Prostate gland (tissue), 2 donors: ENCODE data around the gene ITPR1. TPM values are rescaled to one million over a fixed set of nuclear protein-coding genes. Genes with fewer than 3 reads are reported as not detected.
A peak's percentile ranks its signal among the peaks of the same experiment; 100 is the strongest.

ENCODE experiments used
- DNase-seq: peaks from one replicate; pipeline ENCODE4 v3.0.0-alpha.2; 2019; ENCODE audit warnings: low spot score
- H3K27ac ChIP-seq, 2 donors: fragments of 200-600 bp; sonication (generic); 2 replicates each; pipeline ENCODE4 v1.5.1; 2017 to 2019
- H3K27me3 ChIP-seq: fragments of 200-600 bp; sonication (generic); replicated peaks from 2 replicates; pipeline ENCODE4 v1.5.1; 2019; ENCODE audit not compliant: insufficient read depth
- H3K36me3 ChIP-seq, 2 donors: fragments of 200-600 bp; sonication (generic); 1 replicate in 1 of 2; 2 replicates in 1 of 2; pipeline versions ENCODE4 v1.5.1 to v1.8.1; 2017 to 2019
- H3K4me1 ChIP-seq: fragments of 200-600 bp; sonication (generic); replicated peaks from 2 replicates; pipeline ENCODE4 v1.5.1; 2019
- H3K4me3 ChIP-seq, 2 donors: fragments of 200-600 bp; sonication (generic); 2 replicates each; pipeline ENCODE4 v1.5.1; 2017 to 2019
- H3K9me3 ChIP-seq: fragments of 200-600 bp; sonication (generic); 2 replicates; pipeline ENCODE4 v1.5.1; 2017
- CTCF ChIP-seq, 4 experiments: fragments of 200-600 bp in 2 of 4; fragments of 450-650 bp in 2 of 4; sonication (generic) in 2 of 4; IDR thresholded peaks; 1 replicate in 3 of 4; 2 replicates in 1 of 4; pipeline ENCODE4 v1.5.1; 2016 to 2019; ENCODE audit warnings: antibody characterized with exemption in 4 of 4, mild to moderate bottlenecking in 2 of 4, moderate library complexity in 2 of 4
- POLR2A ChIP-seq: fragments of 450-650 bp; IDR thresholded peaks from one replicate; pipeline ENCODE4 v1.6.1; 2016; ENCODE audit warnings: antibody characterized with exemption, mild to moderate bottlenecking
- POLR2AphosphoS5 ChIP-seq: sonication (generic); formaldehyde crosslinking; IDR thresholded peaks from one replicate; pipeline ENCODE4 v1.6.1; 2017; ENCODE audit warnings: antibody characterized with exemption
- WGBS: methylation state at CpG from one replicate; pipeline ENCODE4 v1.1.5; 2018; 5-methylcytosine and 5-hydroxymethylcytosine counted together
- intact Hi-C: fragments of 100-400 bp; cut with DNase I; formaldehyde crosslinking; loops from one replicate; pipeline ENCODE4 v1.14.2; 2022
- total RNA-seq, 2 donors: library from RNA; depleted of rRNA; stranded (reverse); fragments of >200 nt; gene quantifications; one replicate each; pipeline ENCODE4 v1.1.0, GENCODE V29; 2016

ITPR1 gene
- total RNA-seq, 2 donors from 2014 or later: 80.0 to 126 TPM

GRCh38 chr3:4845882-4846281, 352.7 kb downstream of the ITPR1 start:
- Histone ChIP-seq H3K27me3 (no peaks in the 10 kb centered on the region), H3K9me3 (no peaks in the 10 kb centered on the region), H3K4me3 (no peak overlapping the region), H3K27ac (no peak overlapping the region), H3K36me3 (no peaks in the 10 kb centered on the region), H3K4me1 (no peaks in the 10 kb centered on the region)
- TF ChIP-seq CTCF (IDR thresholded peaks at IDR 0.05) (no peak), POLR2A (no peak), POLR2AphosphoS5 (no peak)
- intact Hi-C loops: no loop called here
- DNase-seq: no peak
- WGBS: 84% methylated on average over 3 of the region's 3 CpGs

GRCh38 chr3:4846543-4846942, 353.4 kb downstream of the ITPR1 start:
- WGBS: 79% methylated on average over 4 of the region's 4 CpGs
- TF ChIP-seq POLR2AphosphoS5: no peak
- no peak for TF ChIP-seq POLR2A
- TF ChIP-seq CTCF (IDR thresholded peaks at IDR 0.05): no peak
- intact Hi-C loops: no loop called here
- H3K4me1 ChIP-seq: no peaks in the 10 kb centered on the region
- no peaks in the 10 kb centered on the region for H3K27me3 ChIP-seq
- no peak overlapping the region for H3K4me3 ChIP-seq
- no peaks in the 10 kb centered on the region for H3K36me3 ChIP-seq
- DNase-seq: no peak
- no peak overlapping the region for H3K27ac ChIP-seq
- H3K9me3 ChIP-seq: no peaks in the 10 kb centered on the region

GRCh38 chr3:4848176-4848825, 355.2 kb downstream of the ITPR1 start:
- H3K27me3 ChIP-seq: no peaks in the 10 kb centered on the region
- no peaks in the 10 kb centered on the region for H3K4me1 ChIP-seq
- intact Hi-C loops: no loop called here
- H3K27ac ChIP-seq: peak overlapping the region; percentile 22 to 24
- WGBS: 38% methylated on average over 6 of the region's 6 CpGs
- H3K36me3 ChIP-seq: no peaks in the 10 kb centered on the region
- no peak overlapping the region for H3K4me3 ChIP-seq
- peak; percentile 78 for DNase-seq
- no peak for TF ChIP-seq POLR2A
- peak; percentile 78 for TF ChIP-seq POLR2AphosphoS5
- no peak for TF ChIP-seq CTCF (IDR thresholded peaks at IDR 0.05)
- H3K9me3 ChIP-seq: no peaks in the 10 kb centered on the region

- intact Hi-C loops: no loop called here
- TF ChIP-seq POLR2A: no peak
- TF ChIP-seq CTCF (IDR thresholded peaks at IDR 0.05): no peak
- TF ChIP-seq POLR2AphosphoS5: no peak
- no peaks in the 10 kb centered on the region for H3K9me3 ChIP-seq
- no peak for DNase-seq
- H3K27ac ChIP-seq: peak overlapping the region in 1 of 2 donors; percentile 24
- no peaks in the 10 kb centered on the region for H3K27me3 ChIP-seq
- H3K4me1 ChIP-seq: no peaks in the 10 kb centered on the region
- H3K36me3 ChIP-seq: no peaks in the 10 kb centered on the region
- 50% methylated on average over 3 of the region's 3 CpGs for WGBS
- H3K4me3 ChIP-seq: no peak overlapping the region
These were observed 356.0 kb downstream of the ITPR1 start for GRCh38 chr3:4849136-4849535.

- no peaks in the 10 kb centered on the region for H3K4me1 ChIP-seq
- H3K27me3 ChIP-seq: no peaks in the 10 kb centered on the region
- DNase-seq: no peak
- no peak overlapping the region for H3K4me3 ChIP-seq
- TF ChIP-seq POLR2A (no peak), CTCF (IDR thresholded peaks at IDR 0.05) (no peak), POLR2AphosphoS5 (no peak)
- no peaks in the 10 kb centered on the region for H3K9me3 ChIP-seq
- no peaks in the 10 kb centered on the region for H3K36me3 ChIP-seq
- intact Hi-C loops: no loop called here
- no peak overlapping the region for H3K27ac ChIP-seq
These were observed 356.6 kb downstream of the ITPR1 start for GRCh38 chr3:4849739-4850138.
